Stimulated activated naive CD4-positive, alpha-beta T cell (primary cell): ENCODE measurements around the gene LRRTM4.
"Not testable (repeated sequence)": the region's sequence is repeated elsewhere in the genome, so short reads cannot be mapped to it uniquely, and the experiment has no call there.

Experiments used
- DNase-seq, 6 experiments: peaks; one replicate each; lab custom pipeline; 2025; lab: John Stamatoyannopoulos, UW

The LRRTM4 gene

GRCh38 chr2:77086051-77086450 is 436.1 kb downstream of the LRRTM4 start:
- DNase-seq, result no peak

DNA sequence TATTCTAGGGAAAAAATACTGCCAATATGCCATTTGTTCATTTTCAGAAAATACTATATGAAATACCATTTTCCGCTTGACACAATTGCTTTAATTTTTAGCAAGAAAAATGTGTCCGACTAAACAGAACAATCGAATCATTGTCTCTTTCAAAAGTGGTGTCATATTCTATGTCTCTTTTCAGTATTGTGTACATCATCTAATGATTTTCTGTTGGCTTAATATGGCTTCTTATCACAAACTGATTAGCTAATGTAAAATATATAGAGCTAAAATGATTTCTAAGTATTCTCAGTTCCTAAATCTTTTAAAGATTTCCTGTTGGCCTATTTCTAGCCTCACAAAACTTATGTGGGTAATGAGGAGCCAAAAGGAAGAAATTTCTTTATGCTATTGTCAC is 436.6 kb downstream of the LRRTM4 start:
- DNase-seq, result no peak

DNA sequence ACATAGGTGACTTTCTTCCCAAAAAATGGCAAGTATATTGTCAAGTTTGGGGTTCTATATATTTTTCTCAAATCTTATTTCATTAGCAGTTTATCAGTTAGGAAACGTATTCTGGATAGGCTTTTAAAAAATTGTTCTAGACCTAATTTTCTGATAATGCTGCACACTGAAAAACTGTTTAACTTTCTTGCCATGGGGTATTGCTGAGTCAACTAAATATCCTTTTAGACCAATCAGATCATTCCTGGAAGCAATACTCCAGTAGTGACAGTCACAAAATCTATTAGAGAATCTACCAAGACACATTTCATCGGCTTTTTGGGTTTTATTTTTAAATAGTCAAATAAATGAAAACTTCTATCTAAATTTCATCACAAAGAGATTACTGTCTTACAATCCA is 440.6 kb downstream of the LRRTM4 start:
- DNase-seq, result no peak

DNA sequence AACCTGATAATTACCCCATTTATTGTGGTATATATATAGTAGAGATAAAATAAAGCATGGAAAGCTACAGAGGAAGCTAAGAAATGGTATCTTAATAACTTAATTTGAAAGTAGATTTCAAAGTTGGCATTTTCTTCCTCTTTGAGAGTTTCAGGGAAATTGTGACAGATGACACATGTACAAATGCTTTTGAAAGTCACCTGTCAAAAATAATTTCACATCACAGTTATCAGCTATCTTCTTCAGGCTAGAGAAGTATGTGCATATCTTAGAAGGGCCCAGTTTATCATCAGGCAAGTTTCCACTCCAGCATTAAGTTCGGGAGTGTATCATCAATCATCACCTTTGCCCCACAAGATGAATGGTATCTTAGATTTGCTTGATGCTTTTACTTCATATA is 457.9 kb downstream of the LRRTM4 start:
- DNase-seq, result no peak

DNA sequence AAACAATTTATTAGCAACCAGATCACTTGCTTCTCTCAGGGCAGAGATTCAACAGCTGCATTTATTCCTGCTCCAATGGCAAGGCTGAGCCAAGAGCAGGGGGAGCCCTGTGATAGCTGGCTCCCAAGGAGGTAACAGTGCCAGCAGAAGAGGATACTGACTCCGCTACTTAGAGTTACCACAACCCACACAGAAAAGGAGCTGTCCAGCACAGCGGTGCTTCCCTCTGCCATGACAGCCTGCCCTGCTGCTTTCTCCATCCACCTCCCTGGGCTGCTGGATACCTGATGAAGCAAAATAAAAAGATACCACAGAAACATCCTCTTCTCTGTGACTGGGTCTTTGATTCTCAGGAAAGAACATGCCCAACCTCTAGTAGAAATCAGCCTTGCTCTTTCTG is 467.2 kb downstream of the LRRTM4 start:
- DNase-seq, result no peak

- DNase-seq, result no peak
These were observed 475.8 kb downstream of the LRRTM4 start for GRCh38 chr2:77046339-77046738.

DNA sequence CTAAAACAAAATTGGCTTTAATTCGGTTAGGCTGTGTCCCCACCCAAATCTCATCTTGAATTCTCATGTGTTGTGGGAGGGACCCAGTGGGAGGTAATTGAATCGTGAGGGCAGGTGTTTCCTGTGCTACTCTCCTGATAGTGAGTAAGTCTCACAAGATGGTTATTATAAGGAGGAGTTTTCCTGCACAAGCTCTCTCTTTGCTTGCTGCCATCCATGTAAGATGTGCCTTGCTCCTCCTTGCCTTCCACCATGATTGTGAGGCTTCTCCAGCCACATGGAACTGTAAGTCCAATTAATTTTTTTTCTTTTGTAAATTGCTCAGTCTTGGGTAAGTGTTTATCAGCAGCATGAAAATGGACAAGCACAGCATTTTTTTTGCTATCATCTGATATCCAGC is 476.7 kb downstream of the LRRTM4 start:
- DNase-seq, result not testable (repeated sequence)

DNA sequence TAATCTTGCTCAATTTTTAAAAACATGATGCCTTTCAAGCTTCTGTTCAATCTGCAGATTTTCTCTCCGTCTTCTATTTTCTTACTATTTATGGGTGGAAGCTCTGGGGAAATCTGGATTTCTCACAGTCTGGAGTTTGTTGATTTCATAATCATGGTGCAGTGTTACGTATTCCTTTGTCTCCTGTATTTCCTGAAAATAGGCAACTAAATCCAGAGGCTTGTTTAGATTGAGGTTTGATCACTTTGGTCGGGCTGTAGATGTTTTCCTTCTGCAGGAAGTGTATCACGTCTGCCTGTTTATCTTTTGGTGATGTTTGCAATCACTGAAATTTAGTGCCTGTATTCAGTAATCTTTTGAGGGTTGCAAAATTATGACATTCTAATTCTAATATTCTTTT is 487.7 kb downstream of the LRRTM4 start:
- DNase-seq, result no peak

- not testable (repeated sequence) for DNase-seq
These were observed 492.9 kb downstream of the LRRTM4 start for GRCh38 chr2:77029237-77029636.

- DNase-seq, result no peak
These were observed 494.1 kb downstream of the LRRTM4 start for GRCh38 chr2:77028032-77028600.

- DNase-seq, result no peak
These were observed 496.5 kb downstream of the LRRTM4 start for GRCh38 chr2:77025714-77026113.

GRCh38 chr2:77021161-77021560 is 501.0 kb downstream of the LRRTM4 start:
- no peak for DNase-seq

DNA sequence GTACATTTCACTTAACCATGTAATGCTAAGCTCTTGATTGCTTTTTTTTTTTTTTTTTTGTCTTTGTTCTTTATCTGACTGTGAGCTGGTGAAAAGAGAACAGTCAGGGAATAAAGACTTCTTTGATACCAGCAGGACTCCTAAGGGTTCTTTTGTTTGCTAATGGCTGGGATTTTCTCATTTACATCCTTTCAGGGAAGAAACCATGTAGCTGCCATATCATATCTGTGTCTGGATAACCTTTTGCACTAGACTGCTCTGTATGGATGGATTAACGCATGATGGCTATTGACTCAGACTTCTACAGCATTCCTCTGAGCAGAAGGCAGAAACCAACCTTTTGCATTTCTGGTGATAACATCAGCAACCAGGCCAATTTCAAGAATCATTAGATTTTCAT is 504.0 kb downstream of the LRRTM4 start:
- DNase-seq, result no peak

GRCh38 chr2:77017355-77017745 is 504.8 kb downstream of the LRRTM4 start:
- no peak for DNase-seq

DNA sequence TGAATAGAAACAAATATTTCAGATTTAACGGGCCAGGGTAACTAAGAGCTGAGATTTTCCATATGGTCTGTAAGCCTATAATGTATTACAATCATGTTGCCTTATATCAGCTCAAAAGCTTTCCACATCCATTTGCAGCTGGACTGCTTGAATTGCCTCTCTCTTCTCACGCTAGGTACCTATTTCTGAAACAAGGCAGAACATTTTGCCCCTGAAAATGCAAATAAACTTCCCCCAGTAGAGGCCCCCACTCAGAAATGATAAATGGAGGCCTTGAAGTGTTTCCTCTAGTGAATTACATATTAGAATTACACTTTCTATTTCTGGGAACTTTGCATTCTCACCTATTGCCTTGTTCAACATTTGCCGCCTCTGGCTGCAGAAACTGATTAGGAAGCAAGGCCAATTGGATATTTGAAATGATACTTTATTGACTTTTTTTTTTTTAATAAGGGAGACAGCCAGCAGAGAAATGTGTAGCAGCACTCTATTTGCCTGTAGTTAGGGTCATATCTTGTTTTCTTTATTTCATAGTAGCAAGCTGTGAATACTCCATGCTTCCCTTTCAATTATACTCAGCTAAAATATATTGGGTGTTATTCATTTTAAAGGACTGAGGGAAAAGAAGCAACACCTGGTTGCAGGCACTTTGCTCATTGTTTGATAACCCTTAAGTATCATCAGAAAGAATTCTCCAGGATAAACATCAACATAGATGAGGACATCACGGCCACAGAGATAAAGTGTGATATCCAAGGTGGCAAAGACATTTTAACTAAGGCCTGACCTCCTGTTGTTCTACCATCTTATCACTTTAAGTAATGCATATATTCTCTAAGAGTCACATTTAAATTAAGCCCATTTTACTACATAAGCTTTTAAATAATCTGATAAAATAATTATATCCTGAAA is 505.5 kb downstream of the LRRTM4 start:
- no peak for DNase-seq

GRCh38 chr2:77013953-77014352 is 508.2 kb downstream of the LRRTM4 start:
- no peak for DNase-seq

DNA sequence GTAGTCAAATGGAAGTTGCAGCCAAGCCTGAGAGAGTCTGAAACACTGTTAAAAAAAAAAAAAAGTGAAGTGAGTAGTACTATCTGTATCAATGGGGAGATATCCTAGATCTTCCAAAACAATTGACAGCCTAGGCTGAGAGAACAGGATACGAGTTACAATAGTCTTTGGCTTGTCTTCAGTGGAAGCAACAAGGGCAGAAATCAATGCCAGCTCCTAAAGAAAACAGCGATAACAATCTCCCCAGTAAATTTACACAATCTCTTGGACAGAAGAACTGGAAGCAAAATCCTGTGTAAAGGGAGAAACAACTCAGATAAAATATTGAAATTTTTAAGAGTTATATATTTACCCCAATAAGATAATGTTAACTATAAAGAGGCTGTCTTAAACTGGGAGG is 508.7 kb downstream of the LRRTM4 start:
- DNase-seq, result no peak

GRCh38 chr2:77009307-77009706 is 512.9 kb downstream of the LRRTM4 start:
- no peak for DNase-seq

DNA sequence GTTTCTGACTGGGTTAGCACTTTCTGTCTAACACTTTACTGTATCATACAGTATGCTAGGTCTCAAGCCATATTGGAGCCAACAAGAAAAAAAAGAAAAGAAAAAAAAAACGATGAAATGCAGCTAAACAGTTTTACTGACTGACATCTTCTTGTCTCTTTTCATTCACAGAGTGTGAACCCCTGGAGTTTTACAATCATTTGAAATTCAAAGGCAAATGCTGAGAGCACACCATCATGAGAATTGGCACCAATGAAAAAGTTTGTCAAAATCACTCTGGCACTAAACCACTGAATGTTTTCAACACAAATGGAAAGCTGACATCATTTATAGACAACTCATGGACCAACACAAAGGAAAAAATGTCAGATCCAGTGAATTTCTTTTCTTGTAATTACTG is 513.3 kb downstream of the LRRTM4 start:
- no peak for DNase-seq

DNA sequence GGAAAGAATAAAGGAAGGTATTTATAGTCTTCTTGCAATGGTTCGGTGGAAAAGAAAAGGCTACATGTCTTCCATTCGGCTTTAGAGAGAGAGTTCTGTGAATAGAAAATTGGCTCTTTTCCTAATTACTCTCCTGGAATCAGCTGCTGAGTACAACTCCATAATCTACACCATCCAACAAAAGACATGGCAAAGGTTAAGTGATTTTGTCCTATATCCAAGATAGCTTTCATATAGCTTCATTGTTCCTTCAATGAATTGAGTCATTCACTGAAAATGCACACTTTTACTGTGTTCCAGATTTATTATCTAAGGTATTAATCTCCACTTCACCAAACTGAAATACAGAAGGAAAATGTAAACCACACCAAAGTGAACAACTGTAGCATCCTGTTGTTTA is 514.5 kb downstream of the LRRTM4 start:
- DNase-seq, result no peak

DNA sequence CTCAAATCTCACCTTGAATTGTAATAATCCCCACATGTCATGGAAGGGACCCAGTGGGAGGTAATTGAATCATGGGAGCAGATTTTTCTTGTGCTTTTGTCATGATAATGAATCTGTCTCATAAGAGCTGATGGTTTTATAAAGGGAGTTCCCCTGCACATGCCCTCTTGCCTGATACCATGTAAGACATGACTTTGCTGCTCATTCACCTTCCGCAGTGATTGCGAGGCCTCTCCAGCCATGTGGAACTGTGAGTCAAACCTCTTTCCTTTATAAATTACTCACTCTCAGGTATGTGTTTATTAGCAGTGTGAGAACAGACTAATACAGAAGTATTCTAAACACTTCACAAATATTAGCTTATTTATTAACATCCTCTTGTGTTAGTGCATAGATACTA is 516.7 kb downstream of the LRRTM4 start:
- no peak for DNase-seq

DNA sequence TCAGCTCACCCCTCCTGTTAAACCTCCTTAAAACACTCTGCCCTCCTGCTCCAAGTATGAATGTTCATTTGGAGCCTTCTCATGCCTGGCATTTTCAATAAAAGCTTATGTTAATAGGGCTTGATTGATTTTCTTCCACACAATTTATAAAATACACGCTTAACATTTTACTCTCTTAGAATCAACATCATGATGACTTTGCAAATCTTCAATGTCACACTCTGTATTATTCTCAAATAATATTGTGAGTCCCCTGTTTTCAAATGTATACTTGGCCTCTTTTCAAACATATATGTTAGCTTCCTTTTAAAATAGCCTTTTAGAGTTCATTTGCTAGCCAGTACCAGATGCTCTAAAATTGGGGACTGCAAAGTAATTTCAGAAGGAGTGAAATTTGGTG is 520.3 kb downstream of the LRRTM4 start:
- DNase-seq, result no peak

- DNase-seq, result no peak
These were observed 523.5 kb downstream of the LRRTM4 start for GRCh38 chr2:76998704-76999103.

DNA sequence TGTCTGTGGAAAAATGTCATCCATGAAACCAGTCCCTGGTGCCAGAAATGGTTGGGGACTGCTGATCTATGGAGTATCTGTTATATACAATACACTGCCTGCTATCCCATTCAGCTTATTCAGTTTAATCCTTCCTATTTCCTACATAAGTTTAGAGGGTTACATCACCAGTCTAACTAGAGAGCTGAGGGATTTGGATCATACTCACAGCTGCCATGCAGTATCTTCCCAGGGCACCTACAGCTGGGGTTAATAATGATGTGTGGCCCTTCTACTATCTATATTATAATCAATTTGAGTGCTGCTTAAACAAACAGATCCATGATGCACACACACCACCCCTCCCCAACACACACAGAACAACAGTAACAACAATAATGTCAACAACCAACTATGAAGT is 524.0 kb downstream of the LRRTM4 start:
- DNase-seq, result no peak
